HG03342 (cell line): Measurements from ENCODE around the gene ABCA12.
"Not testable (repeated sequence)": the region's sequence is repeated elsewhere in the genome, so short reads cannot be mapped to it uniquely, and the experiment has no call there.

Experiments
- ATAC-seq: cut with Tn5 transposase; IDR thresholded peaks from one replicate; pipeline ENCODE4 v1.9.1; 2021; ENCODE audit warnings: mild to moderate bottlenecking, moderate library complexity; ENCODE audit not compliant: unreplicated experiment

Gene ABCA12, protein sequence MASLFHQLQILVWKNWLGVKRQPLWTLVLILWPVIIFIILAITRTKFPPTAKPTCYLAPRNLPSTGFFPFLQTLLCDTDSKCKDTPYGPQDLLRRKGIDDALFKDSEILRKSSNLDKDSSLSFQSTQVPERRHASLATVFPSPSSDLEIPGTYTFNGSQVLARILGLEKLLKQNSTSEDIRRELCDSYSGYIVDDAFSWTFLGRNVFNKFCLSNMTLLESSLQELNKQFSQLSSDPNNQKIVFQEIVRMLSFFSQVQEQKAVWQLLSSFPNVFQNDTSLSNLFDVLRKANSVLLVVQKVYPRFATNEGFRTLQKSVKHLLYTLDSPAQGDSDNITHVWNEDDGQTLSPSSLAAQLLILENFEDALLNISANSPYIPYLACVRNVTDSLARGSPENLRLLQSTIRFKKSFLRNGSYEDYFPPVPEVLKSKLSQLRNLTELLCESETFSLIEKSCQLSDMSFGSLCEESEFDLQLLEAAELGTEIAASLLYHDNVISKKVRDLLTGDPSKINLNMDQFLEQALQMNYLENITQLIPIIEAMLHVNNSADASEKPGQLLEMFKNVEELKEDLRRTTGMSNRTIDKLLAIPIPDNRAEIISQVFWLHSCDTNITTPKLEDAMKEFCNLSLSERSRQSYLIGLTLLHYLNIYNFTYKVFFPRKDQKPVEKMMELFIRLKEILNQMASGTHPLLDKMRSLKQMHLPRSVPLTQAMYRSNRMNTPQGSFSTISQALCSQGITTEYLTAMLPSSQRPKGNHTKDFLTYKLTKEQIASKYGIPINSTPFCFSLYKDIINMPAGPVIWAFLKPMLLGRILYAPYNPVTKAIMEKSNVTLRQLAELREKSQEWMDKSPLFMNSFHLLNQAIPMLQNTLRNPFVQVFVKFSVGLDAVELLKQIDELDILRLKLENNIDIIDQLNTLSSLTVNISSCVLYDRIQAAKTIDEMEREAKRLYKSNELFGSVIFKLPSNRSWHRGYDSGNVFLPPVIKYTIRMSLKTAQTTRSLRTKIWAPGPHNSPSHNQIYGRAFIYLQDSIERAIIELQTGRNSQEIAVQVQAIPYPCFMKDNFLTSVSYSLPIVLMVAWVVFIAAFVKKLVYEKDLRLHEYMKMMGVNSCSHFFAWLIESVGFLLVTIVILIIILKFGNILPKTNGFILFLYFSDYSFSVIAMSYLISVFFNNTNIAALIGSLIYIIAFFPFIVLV (N-terminal part only)

DNA sequence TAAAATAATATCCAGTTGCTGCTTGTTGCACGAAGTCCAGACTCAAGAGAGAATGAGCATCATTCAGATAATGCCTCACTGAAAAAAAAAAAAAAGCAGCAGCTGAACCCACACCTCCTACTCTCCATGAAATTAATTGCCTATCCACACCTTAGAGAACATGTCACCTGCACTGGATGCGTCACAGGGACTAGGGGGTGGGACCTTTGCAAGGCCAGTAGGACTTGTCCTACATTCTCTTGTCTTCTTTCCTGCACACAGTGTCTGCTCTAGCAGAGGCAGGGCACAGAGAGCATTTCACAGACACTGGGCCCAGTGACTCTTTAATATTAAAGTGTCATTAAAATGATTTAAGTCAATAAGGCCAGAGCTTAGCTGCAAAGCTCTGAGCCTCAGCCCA, at the start of gene ABCA12:
Gene ABCA12 (minus strand): TSS at position 148 of the 400 bp plus-strand sequence. CDS start 418 bp downstream, outside the sequence.
- no peak for ATAC-seq

DNA sequence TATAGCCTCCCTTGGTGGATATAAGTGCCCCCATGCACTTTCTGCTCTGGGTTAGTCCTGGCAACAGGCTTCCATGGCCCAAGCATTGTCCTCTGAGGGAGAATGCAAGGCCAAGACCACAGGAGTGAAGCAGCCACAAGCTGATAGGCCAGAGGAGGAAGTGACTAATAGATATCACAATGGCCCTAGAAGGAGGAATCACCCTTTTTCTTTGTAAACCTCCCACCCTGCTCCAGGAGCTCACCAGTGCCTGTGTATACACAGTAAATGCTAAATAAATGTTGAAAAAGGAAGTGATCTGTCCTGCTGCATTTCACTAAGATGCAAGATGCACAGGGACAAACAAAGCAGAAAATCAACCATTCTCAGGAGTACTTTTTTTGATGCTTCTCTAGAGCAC, 49.7 kb upstream of the ABCA12 start:
- ATAC-seq = no peak

DNA sequence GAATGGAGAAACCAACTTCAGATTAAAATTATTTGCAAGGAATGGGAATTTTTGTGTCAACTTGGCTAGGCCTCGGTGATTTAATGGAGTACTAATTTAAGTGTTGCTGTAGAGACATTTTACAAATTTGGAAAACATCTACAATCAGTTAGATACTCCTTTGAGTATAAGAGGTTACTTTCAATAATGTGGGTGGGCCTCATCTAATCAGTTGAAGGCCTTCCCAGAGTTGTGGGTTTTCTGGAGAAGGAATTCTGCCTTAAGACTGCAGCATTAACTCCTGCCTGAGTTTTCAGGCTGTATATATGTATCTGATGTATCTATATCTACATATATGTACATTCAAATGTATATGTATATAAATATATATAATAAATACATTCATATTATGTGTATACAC, 47.6 kb upstream of the ABCA12 start:
- no peak for ATAC-seq

DNA sequence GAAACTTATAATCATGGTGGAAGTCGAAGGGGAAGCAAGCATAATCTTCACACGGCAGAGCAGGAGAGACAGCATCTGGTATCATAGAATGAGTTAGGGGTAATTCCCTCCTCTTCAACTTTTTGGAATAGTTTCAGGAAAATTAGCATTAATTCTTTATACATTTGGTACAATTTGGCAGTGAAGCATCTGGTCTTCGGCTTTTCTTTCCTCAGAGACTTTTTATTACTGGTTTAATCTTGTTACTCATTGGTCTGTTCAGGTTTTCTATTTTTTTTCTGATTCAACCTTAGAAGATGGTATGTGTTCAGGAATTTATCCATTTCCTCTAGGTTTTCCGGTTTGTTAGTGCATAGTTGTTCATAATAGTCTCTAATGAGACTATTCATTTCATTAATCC, 39.7 kb upstream of the ABCA12 start:
- no peak for ATAC-seq

DNA sequence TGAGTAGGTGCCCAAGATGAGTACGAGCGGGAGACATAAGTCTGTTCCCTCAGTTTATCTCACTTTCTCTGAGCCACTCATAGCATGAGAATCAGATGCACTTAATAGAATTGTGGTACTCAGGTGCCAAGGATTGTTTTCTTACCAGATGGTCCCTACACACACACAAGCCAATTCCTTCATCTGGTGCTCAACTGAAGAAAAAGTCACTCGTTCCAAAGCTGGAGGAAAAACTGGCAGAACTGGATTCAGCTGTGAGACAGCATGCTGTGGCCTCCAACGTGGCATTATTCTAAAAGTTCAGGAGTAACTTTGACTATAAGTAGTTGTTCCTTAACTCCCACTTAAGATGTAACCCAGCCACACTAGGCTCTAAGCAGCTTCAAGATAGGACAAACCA, 33.4 kb upstream of the ABCA12 start:
- no peak for ATAC-seq

DNA sequence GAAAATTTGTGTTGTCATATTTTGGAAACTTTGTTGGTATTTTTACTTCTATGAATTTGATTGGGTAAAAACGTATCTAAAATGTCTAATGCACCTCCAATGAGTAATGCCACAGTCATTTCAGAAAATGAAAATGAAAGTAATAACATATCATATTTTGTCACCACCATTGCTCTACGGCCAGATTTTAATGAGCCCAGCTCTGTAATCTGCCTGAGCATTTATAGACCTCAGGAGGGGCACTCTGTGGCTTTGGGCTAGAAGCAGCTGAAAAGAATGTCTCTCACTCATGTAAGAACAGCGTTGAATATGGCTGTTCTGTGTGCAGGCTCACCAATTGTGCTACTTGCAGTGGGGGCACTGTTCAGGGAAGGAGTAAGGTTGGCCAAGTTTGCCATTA, 32.7 kb upstream of the ABCA12 start:
- ATAC-seq = peak; percentile 95

DNA sequence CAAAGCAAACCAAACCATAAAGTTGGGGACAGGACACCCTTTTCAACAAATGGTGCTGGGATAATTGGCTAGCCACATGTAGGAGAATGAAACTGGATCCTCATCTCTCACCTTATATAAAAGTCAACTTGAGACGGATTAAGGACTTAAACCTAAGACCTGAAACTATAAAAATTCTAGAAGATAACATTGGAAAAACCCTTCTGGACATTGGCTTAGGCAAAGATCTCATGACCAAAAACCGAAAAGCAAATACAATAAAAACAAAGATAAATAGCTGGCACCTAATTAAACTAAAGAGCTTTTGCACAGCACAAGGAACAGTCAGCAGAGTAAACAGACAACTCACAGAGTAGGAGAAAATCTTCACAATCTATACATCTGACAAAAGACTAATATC, 28.1 kb upstream of the ABCA12 start:
- ATAC-seq = not testable (repeated sequence)

DNA sequence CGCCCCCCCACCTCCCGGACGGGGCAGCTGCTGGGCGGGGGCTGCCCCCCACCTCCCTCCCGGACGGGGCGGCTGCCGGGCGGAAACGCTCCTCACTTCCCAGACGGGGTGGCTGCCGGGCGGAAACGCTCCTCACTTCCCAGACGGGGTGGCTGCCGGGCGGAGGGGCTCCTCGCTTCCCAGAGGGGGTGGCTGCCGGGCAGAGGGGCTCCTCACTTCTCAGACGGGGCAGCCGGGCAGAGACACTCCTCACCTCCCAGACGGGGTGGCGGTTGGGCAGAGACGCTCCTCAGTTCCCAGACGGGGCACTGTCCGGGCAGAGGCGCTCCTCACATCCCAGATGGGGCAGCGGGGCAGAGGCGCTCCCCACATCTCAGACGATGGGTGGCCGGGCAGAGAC, 24.9 kb upstream of the ABCA12 start:
- ATAC-seq = not testable (repeated sequence)

DNA sequence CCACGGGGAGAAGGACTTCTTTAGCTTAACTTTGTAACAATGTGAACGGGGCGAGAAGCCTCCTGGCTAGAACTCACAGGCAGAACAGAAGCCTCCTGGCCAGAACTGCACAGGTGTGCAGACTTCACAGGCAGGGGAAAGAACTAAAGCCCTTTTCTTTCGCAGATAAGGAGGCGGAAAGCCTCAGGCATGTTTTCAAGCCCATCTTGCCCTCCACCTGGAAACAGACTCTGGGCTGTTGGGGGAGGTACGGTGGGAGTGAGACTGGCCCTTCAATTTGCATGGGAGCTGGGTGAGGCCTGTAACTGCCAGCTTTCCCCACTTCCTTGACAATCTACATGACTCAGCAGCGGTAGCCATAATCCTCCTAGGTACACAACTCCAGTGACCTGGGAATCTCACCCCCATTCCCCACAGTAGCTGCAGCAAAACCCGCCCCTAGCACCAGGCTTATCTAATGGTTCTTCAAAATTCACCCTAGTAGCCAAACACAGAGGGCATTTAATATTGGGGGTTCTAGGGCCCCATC, 22.9 kb upstream of the ABCA12 start:
- ATAC-seq = no peak

DNA sequence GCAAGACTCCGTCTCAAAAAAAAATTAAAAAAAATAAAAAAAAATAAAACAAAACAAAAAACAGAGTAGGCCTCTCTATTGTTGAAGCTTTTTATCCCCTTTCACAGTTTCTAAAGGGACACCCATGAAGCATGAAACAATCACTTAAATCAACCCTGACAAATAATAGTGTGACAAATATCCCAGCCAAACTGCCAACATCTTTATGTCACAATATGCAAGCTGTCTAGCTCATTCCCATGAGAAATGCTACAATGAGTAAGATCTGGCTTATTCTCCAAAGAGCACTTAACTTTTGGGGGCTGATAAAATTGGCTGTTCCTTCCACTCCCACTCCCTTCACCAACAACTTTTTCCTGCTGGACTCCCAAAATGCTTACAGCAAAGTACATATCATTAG, 21.7 kb upstream of the ABCA12 start:
- no peak for ATAC-seq

DNA sequence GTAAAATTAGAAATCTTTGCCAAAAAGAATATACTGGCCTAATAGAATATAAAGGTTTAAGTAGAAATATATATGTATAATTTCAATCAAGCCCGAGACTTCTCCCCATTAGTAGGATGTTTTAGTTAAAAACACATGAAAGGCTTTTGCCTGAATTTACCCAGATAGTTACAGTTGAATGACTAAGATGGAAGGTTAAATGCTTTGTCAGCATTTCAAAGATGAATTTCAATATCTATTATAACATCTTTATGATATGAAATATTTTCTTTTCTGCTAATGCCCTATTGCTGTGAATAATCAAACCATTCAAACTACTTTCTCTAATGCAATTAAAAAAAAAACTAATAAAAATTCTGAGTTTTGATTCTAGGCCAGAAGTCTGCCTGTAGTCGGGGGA, 18.0 kb upstream of the ABCA12 start:
- no peak for ATAC-seq

DNA sequence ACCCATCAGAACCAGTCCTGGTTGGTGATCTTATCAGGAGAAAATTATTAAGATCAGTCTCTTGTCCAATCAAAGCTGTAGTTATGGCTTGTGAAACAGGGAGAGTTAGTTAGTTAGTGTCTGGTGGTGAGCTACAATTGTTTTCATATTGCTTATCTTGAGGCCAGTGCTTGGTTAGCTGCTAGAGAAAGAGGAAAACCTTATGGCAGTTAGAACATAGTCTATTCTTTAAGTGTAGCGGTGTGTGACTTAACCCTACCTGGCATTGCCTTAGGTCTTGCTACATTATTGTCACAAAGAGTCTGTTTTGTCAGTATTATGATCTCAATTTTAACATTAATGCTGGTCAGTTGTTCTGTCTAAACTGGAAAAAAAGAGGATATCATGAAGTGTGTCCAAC, 11.5 kb upstream of the ABCA12 start:
- no peak for ATAC-seq

DNA sequence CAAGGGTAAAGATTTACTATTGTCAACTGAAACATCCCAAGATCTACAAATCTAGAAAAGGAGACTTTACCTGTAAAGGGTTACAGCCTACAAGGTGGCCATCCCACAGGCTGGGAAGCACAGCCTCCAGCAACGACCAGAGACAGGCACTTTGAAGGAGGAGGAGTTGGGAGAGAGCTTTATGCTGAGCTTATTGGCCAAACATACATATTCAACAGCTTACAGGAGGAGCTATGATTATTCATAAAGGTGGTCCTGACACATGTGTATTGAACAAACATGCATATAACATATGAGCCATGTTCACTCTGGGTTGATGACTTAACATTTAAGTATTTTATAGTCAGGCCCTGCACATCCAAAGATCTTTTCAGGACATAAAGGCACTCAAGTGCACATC, 11.1 kb upstream of the ABCA12 start:
- no peak for ATAC-seq

DNA sequence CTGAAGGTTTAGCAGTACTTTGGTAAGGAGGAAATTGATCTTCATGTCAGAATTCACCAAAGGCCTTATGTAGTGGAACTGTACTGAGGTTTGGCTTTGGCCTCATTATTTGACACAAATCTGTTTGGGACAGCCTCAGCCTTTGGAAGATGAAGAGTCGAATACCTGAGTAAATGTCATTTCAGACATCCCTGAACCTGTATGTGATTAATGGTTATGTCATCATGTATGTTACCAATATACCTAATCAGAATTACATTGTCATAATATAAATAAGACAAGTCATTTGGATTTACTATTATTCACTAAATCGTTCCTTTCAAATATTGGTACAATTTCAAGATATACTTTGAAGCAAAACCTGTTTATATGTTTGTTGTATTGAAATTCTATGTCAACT, 10.6 kb upstream of the ABCA12 start:
- ATAC-seq = no peak

DNA sequence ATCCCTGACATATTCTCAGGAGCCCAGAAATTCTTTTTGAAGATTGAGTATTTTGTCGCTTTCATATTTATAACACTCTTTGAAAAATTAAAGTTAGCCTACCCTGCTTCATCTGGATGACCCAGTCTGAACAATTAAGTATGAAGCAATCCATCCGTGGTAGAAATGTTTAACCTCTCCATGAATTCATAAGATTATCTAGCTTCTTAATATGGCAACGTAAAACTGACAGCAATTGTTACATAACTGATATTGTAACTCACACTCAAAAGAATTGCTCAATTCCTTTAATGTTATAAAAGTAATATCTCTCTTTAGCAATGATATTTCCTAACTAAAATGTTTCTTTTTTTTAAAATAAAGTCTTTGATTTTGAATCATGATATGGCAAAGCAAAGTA, 7.2 kb upstream of the ABCA12 start:
- no peak for ATAC-seq

DNA sequence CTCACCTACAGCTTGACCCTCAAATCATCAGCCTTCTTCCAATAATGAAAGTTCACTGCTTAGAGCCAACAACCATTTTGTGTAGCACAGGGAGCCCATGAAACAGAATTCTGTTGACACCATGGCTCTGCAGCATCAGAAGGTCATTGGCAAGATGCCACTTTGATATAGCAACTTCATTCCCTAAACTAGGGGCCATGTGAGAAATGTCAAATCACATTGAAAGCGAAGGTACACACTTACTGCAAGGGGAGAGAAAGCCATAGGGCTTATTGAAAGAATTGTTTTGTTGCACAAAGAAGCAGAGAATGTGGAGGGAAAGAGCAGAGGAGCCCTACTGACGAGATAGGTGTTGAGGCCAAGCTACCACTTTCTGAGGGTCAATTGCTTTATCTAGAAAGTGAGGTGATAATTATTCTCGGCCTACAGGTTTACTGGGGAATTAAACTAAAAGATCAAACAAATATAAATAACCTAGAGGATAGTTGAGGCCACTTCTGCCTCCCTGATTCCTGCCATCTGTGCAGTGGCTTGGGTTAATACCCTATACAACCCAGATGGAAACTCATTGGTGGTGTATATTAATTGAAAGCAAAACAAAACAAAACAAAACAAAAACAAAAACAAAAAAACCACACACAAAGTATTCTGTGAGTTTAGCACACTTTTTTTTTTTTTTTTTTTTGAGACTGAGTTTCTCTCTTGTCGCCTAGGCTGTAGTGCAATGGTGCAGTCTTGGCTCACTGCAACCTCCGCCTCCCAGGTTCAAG, 5.9 kb upstream of the ABCA12 start:
- ATAC-seq = no peak

DNA sequence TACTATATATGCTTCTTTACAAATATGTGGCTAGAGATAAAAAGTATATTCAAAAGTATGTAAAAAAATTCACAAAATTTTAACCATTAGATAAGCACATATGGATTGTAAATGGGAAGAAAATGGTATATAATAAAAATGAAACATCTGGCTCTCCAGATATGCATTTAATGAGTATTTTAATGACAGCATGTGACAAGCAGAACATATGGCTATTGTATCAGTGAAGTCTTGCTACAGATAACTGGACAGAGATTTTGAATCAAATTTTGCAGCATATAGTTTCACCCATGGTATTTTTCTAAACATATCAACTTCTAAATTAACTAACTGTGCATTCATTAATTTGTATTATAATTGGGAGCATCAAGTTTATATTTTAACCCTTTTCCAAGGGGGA, 5.0 kb upstream of the ABCA12 start:
- ATAC-seq = no peak

DNA sequence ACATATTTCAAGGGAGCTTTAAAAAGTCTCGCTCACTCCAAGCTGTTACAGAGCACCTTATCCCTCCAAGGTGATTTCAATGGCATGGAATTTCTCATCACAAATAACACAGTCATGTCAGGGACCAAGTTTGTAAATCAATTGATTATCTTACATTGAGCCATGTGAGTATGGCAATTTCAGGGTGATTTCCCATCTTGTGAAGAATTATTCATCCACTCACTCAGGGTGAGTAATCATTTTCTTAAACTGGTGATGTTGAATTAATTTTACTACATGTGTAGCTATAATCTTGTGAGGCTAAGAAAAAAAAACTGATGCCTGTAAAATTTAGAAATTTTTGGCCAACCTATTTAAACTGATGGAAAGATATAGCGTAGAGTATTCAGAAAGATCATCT, 3.3 kb upstream of the ABCA12 start:
- no peak for ATAC-seq

DNA sequence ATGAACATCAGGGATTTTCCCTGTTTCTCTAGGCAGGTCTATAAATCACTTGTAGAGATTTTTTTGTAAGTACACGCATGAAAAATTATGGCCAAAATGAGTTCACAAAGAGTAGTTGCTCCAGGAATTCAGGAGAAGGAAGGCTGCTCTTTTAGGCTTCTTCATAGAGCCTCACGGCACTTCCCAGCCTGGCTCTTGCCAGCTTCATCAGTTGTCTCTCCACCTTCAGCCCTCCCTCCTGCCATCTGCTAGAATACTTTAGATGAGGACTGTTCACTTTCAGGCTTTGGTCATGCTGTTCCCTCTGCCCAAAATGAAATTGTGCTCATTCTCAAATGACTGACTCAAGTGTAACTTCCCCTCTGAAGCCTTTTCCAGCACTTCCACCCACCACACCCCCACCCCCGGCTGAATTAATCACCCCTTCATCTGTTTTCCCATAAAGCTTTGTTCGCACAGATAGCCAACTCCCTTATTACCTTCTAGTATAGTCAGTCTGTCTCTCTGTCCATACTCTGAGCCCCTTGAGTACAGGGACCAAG, 1.8 kb upstream of the ABCA12 start:
- ATAC-seq = no peak

DNA sequence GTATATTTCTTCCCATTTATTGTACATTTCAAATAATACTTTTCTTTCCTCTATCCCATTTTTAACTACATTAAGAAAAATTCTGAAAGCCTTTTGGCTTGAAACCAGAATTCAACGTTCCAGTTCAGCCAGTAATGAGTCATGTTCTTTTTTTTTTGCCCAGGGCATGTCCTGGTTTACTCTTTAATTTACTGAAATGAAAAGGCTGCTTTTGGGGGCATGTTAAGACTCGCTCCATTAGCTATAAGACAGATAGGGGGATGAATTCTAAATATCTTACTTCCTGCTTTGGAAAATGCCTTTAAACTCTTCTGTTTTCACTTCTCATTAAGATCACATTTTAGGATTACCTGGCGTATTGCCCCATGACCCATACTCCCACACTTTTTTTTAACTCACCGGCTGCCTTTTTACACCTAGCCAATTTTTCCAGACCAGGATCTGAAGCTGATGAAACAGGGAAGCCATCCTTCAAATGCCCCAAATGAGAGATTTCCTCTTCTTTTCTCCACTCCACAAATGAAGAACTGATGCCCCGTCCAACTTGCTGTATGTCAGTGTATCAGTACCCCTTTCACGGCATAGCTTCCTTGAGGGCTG, 585 bp downstream of the ABCA12 start:
- ATAC-seq = no peak
